Duodenal mucosa (tissue), 2 donors: Measurements from ENCODE around the gene CHRM5.

Experiments used
- H3K27ac ChIP-seq: one replicate; pipeline ENCODE4 v1.7.0; 2013; ENCODE audit warnings: low read depth, low read length
- H3K27me3 ChIP-seq, 2 donors: one replicate each; pipeline ENCODE4 v1.7.0; 2013; ENCODE audit warnings: low read length in 2 of 2, control low read depth in 1 of 2; ENCODE audit not compliant: insufficient read depth in 2 of 2, control insufficient read depth in 1 of 2
- H3K36me3 ChIP-seq, 2 donors: one replicate each; pipeline ENCODE4 v1.7.0; 2013; ENCODE audit warnings: low read length in 2 of 2, control low read depth in 1 of 2; ENCODE audit not compliant: insufficient read depth in 2 of 2, control insufficient read depth in 1 of 2
- H3K4me1 ChIP-seq, 2 donors: one replicate each; pipeline ENCODE4 v1.7.0; 2013; ENCODE audit warnings: low read length in 2 of 2, control low read depth in 1 of 2; ENCODE audit not compliant: insufficient read depth in 2 of 2, control insufficient read depth in 1 of 2
- H3K4me3 ChIP-seq, 2 donors: one replicate each; pipeline ENCODE4 v1.7.0; 2013; ENCODE audit warnings: low read length in 2 of 2, low read depth in 1 of 2
- H3K9ac ChIP-seq, 2 donors: one replicate each; pipeline ENCODE4 v1.7.0; 2013; ENCODE audit warnings: low read length in 2 of 2, low read depth in 1 of 2
- H3K9me3 ChIP-seq, 2 donors: one replicate each; pipeline ENCODE4 v1.7.0; 2013; ENCODE audit warnings: low read length in 2 of 2, control low read depth in 1 of 2; ENCODE audit not compliant: control insufficient read depth in 1 of 2

CHRM5 gene

DNA sequence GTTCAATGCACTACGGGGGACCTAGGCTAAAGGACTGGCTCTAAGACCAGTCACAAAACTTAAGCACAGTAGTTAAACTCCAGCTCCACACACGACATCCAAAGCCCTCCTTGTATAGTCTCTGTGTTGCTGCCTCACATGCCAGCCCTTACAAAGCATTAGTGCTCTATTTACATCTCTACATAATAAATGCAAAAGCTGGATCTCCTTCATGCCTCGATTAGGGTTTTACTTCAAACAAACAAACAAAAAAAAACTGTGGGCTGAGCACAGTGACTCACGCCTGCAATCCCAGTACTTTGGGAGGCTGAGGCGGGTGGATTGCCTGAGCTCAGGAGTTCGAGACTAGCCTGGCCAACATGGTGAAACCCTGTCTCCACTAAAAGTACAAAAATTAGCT is 143.2 kb downstream of the CHRM5 start:
- Histone ChIP-seq H3K36me3 (no peaks in the 10 kb centered on the region), H3K27ac (no peak overlapping the region), H3K9ac (no peak overlapping the region), H3K27me3 (peaks cover 0 to 3% of the 10 kb centered on the region in 2 donors), H3K4me3 (no peak overlapping the region), H3K9me3 (no peaks in the 10 kb centered on the region), H3K4me1 (no peaks in the 10 kb centered on the region)

DNA sequence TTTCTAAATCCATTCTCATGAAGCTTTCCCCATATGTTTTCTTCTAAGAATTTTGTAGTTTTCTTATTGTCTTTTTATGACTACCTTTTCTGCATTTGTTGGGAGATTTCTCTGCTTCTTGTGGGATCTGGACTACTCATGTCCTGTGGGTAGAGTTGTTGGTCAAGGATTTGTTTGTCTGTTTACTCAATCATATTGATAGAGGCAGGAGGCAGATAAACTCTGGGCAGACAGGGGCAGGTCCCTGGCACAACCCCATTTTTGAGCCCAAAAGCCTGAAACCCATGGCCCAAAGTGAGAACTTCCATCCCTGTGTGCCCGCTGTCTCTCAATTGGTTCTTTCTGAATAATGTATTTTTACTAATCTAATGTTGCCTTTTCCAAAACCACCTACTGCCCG is 145.9 kb downstream of the CHRM5 start:
- no peak overlapping the region for H3K9ac ChIP-seq

GRCh38 chr15:34114739-34115138 is 146.4 kb downstream of the CHRM5 start:
- Histone ChIP-seq H3K27me3 (peaks cover 0 to 3% of the 10 kb centered on the region in 2 donors), H3K4me3 (no peak overlapping the region), H3K36me3 (no peaks in the 10 kb centered on the region), H3K27ac (no peak overlapping the region), H3K9ac (no peak overlapping the region), H3K4me1 (no peaks in the 10 kb centered on the region), H3K9me3 (no peaks in the 10 kb centered on the region)

More for the DNA sequence above, 145.9 kb downstream of the CHRM5 start:
- no peak overlapping the region for H3K4me3 ChIP-seq
- H3K36me3 ChIP-seq, result no peaks in the 10 kb centered on the region
- peaks cover 0 to 3% of the 10 kb centered on the region in 2 donors for H3K27me3 ChIP-seq
- H3K27ac ChIP-seq, result no peak overlapping the region
- H3K9me3 ChIP-seq, result no peaks in the 10 kb centered on the region
- no peaks in the 10 kb centered on the region for H3K4me1 ChIP-seq

GRCh38 chr15:34116620-34117019 is 148.3 kb downstream of the CHRM5 start:
- Histone ChIP-seq H3K9me3 (no peaks in the 10 kb centered on the region), H3K27ac (no peak overlapping the region), H3K4me1 (no peaks in the 10 kb centered on the region), H3K36me3 (no peaks in the 10 kb centered on the region), H3K9ac (no peak overlapping the region), H3K4me3 (no peak overlapping the region), H3K27me3 (peaks cover 0 to 3% of the 10 kb centered on the region in 2 donors)
